GM19328 (cell line): ENCODE results near the gene ANTXRL.
"Not testable (repeated sequence)": the region's sequence is repeated elsewhere in the genome, so short reads cannot be mapped to it uniquely, and the experiment has no call there.

ENCODE experiments used
- ATAC-seq: cut with Tn5 transposase; IDR thresholded peaks from one replicate; pipeline ENCODE4 v1.9.1; 2021; ENCODE audit warnings: mild to moderate bottlenecking, moderate library complexity; ENCODE audit not compliant: unreplicated experiment

ANTXRL gene

GRCh38 chr10:46306516-46307184 lies 19.9 kb downstream of the ANTXRL start:
- ATAC-seq: no peak

GRCh38 chr10:46307281-46308112 lies 20.7 kb downstream of the ANTXRL start:
- no peak for ATAC-seq

GRCh38 chr10:46308113-46308415 lies 21.3 kb downstream of the ANTXRL start:
- no peak for ATAC-seq

GRCh38 chr10:46308666-46309450 lies 22.1 kb downstream of the ANTXRL start:
- ATAC-seq: no peak

- ATAC-seq: no peak
Observed at GRCh38 chr10:46309511-46310142, 22.8 kb downstream of the ANTXRL start.

- no peak for ATAC-seq
Observed at GRCh38 chr10:46310143-46310514, 23.3 kb downstream of the ANTXRL start.

- ATAC-seq: no peak
Observed at GRCh38 chr10:46310851-46311250, 24.1 kb downstream of the ANTXRL start.

- ATAC-seq: no peak
Observed at GRCh38 chr10:46311501-46311951, 24.7 kb downstream of the ANTXRL start.

- not testable (repeated sequence) for ATAC-seq
Observed at GRCh38 chr10:46311961-46312431, 25.2 kb downstream of the ANTXRL start.

GRCh38 chr10:46312953-46313352 lies 26.2 kb downstream of the ANTXRL start:
- no peak for ATAC-seq

GRCh38 chr10:46314071-46314470 lies 27.3 kb downstream of the ANTXRL start:
- ATAC-seq: no peak

GRCh38 chr10:46315071-46315860 lies 28.5 kb downstream of the ANTXRL start:
- not testable (repeated sequence) for ATAC-seq

GRCh38 chr10:46317370-46317769 lies 30.6 kb downstream of the ANTXRL start:
- ATAC-seq: no peak

- no peak for ATAC-seq
Observed at GRCh38 chr10:46317889-46318288, 31.1 kb downstream of the ANTXRL start.

- ATAC-seq: no peak
Observed at GRCh38 chr10:46318799-46319198, 32.0 kb downstream of the ANTXRL start.

- no peak for ATAC-seq
Observed at GRCh38 chr10:46319389-46319788, 32.6 kb downstream of the ANTXRL start.

- ATAC-seq: no peak
Observed at GRCh38 chr10:46321770-46322169, 35.0 kb downstream of the ANTXRL start.

- ATAC-seq: no peak
Observed at GRCh38 chr10:46323176-46323575, 36.4 kb downstream of the ANTXRL start.

- no peak for ATAC-seq
Observed at GRCh38 chr10:46325021-46325420, 38.2 kb downstream of the ANTXRL start.

- no peak for ATAC-seq
Observed at GRCh38 chr10:46326066-46326465, 39.3 kb downstream of the ANTXRL start.
